Measurements from ENCODE around the gene DMBT1.

DNA sequence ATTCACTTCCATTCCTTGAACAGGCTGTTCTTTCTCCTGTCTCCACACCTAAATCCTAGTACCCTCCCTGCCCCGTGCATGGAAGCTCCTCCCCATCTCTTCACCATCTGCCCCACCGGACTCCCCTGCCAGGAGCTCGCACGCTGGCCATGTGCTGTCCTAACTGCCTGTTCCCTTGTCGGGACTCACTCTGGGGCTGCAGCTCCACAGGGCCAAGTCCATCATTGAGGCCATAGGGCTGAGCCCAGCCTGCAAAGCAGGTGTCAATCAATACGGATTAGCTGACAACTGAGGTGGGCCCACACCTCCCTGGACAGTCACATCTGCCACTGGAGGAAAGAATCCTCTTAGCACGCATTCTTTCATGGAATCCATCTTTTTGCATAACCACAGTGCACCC, 41.4 kb upstream of the DMBT1 start:
- TF ChIP-seq POLR2A (IDR thresholded peaks at IDR 0.05; ENCODE audit: low read depth, low read length) (no peak), POLR2AphosphoS5 (IDR thresholded peaks at IDR 0.05; ENCODE audit: low read depth, low read length) (no peak)
